A549 (cell line): Measurements from ENCODE around the gene NRIP2.

Experiments
- CEBPB ChIP-seq, 2 experiments: fragments of >200 bp in 1 of 2; sonication (Bioruptor Twin) in 1 of 2; formaldehyde crosslinking in 1 of 2; IDR thresholded peaks; 2 replicates each; pipeline ENCODE4 v1.6.1; 2012 to 2016
- CHD2 ChIP-seq: fragments of 150-350 bp; IDR thresholded peaks from 2 replicates; pipeline ENCODE4 v1.6.1; 2014; ENCODE audit warnings: low read length; ENCODE audit not compliant: partially characterized antibody
- CHD4 ChIP-seq: fragments of 200-600 bp; sonication (generic); IDR thresholded peaks from 2 replicates; pipeline ENCODE4 v1.6.1; 2016; ENCODE audit warnings: antibody characterized with exemption, mild to moderate bottlenecking, borderline replicate concordance
- CTCF ChIP-seq: fragments of >200 bp; sonication (Bioruptor Twin); formaldehyde crosslinking; IDR thresholded peaks from 3 replicates; pipeline ENCODE4 v1.5.1; 2016
- EP300 ChIP-seq, 2 experiments: fragments of >200 bp; sonication (Bioruptor Twin); formaldehyde crosslinking; IDR thresholded peaks; 2 replicates in 1 of 2; 3 replicates in 1 of 2; pipeline ENCODE4 v1.6.1; 2016 to 2017
- PBX3 ChIP-seq: IDR thresholded peaks from 2 replicates; pipeline ENCODE4 v1.6.1; 2012
- REST ChIP-seq: fragments of 200-600 bp; sonication (generic); IDR thresholded peaks from 2 replicates; pipeline ENCODE4 v1.6.1; 2016; ENCODE audit warnings: antibody characterized with exemption, mild to moderate bottlenecking, moderate library complexity
- RNF2 ChIP-seq: fragments of 200-600 bp; sonication (generic); IDR thresholded peaks from 2 replicates; pipeline ENCODE4 v1.6.1; 2016; ENCODE audit warnings: low read depth, mild to moderate bottlenecking, antibody characterized with exemption, moderate library complexity, borderline replicate concordance
- SMC3 ChIP-seq: fragments of >200 bp; sonication (Bioruptor Twin); formaldehyde crosslinking; IDR thresholded peaks from 3 replicates; pipeline ENCODE4 v1.6.1; 2018; ENCODE audit warnings: inconsistent platforms

- TF ChIP-seq REST (no peak), PBX3 (no peak), CEBPB (IDR thresholded peaks at IDR 0.05) (no peak), CHD2 (no peak), CHD4 (no peak), RNF2 (no peak), CTCF (no peak), EP300 (IDR thresholded peaks at IDR 0.05) (no peak), SMC3 (no peak)
These were observed 34.7 kb downstream of the NRIP2 start for GRCh38 chr12:2800046-2800570.
